NOMO-1 (cell line): Measurements from ENCODE around the gene WSCD2.

Experiments
- DNase-seq, 2 experiments: peaks; one replicate each; lab custom pipeline; 2025; ENCODE audit not compliant: unreplicated experiment in 2 of 2; lab: John Stamatoyannopoulos, UW

WSCD2 gene

DNA sequence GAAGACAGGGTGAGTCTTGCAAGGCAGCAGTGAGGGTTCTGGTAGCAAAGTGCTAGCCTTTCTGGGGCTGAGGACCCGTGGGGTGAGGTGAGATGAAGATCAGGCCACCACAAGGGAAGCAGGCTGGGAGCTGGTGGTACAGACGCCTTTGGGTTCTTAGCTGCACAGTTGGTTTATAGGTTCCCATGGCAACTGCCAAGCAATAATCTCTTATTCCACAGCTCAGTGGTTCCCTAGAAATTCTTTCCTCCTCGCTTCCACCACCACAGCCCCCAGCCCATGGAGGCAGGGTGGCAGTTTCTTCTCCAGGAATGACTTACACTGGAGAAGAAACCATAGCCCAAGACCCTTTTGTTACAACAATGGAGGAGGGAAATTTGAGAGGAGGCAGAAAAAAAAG lies 127.9 kb downstream of the WSCD2 start:
- no peak for DNase-seq

DNA sequence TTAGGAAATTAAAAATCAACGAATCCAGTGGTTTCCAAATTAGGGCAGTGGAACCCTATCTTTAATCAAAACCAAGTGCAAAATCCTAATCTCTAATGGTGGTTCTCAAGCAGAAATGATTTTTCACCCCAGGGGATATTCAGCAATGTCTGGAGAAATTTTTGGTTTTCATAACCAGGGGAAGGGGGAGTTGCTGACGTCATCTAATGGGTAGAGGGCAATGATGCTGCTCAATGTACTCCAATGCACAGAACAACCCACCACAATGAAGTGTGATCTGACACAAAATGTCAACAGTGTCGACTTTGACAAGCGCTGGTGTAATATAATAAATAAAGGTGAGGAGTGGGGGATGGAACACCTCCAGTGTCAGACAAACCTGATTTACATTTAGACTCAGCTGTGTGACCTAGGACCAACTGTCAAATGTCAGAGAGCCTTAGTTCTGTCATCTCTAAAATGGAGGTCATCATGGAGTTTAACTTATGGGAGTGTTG lies 128.6 kb downstream of the WSCD2 start:
- DNase-seq = no peak

DNA sequence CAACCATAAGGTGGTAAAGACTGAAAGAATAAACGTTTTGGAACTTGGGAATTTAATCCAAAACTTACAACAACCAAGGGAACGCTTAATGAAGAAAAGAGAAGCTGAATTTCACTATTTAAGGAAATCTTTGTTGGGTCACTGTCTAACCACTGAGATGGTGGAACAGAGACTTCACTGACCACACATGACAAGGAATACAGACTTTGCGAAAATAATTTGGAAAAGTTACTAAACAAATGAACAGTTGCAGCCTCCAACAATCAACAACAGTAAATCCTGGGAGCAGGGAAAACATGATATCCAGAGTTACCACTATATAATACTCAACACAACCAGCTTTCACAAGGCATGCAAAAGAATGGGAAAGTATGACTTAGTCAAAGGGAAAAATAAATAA lies 131.0 kb downstream of the WSCD2 start:
- no peak for DNase-seq

DNA sequence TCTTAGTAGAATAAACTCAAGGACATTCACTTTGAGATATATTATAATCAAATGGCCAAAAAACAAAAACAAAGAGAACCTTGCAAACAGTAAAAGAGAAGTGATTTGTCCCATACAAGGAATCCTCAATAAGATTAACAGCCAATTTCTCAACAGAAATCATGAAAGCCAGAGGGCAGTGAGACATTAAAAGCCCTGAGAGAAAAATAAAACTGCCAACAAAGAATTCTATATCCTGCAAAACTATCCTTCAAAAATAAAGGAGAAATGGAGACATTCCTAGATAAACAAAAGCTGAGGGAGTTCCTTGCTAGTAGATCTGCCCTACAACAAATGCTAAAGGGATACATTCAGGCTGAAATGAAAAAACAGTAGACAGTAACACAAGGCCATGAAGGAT lies 131.9 kb downstream of the WSCD2 start:
- no peak for DNase-seq

DNA sequence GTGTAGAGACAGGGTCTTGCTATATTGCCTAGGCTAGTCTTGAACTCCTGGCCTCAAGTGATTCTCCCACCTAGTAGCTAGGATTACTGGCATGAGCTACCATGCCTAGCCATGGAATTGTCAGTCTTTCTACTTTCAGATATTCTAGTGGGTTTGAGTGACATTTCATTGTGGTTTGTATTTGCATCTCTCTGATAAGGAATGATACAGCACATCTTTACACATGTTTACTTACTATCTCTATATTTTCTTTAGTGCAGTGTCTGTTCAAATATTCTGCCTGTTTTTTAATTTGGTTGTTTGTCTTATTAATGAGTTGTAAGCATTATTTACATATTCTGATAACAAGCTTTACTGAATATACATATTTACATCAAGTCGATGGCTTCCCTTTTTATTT lies 136.4 kb downstream of the WSCD2 start:
- no peak for DNase-seq

DNA sequence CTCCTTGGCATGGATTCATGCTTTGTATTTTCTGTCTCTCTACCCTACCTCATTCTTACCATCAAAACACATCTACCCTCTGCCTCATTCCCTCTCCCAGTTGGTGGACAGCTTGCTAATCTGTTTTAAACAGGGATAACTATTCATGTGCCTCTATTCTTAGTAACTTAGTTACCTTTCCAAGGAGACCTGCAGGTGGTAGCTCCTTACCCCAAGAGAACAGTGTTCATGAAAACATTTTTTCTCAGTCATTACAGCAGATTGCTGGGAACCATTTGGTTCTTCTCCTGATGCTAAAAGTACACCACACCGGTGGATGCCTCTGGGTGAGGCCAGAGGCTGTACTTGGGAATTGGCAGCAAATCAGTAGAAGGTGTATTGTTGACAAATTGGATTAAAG lies 137.0 kb downstream of the WSCD2 start:
- DNase-seq = no peak

DNA sequence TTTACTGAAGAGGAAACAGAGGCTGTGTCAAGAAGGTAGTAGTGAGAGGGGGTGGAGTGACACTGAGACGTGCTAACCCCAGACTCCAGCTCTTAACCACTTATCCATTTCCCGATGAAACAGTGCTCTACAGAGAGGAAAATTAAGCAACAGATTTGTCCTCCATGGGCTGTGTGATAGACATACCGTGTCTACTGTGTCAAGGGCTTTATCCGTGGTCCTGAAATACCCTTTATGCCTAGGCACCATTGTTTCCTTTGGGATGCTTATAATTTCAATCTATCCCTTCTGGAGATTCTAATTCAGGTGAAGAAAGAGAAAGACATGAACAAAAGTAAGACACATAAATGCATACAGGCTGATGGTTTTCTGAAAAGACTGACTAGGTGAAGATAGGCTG lies 138.4 kb downstream of the WSCD2 start:
- DNase-seq = no peak

DNA sequence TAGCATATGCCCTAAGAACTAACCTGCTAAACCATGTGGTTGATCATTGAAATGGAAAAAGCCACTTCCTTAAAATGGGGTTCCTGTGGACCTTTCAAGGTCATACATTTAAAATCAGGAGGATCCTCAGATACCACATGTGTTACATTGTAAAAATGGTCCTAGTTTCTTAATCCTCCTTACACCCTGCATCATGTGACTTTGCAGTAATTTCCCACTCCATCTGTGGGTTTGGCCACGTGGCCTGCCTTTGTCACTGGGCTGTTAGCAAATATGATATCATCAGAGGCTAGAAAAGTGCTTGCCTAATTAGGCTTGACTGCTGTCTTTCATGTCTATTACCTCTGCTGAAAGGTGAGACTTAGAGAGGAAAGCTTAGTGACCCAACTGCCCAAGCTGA lies 139.3 kb downstream of the WSCD2 start:
- no peak for DNase-seq

DNA sequence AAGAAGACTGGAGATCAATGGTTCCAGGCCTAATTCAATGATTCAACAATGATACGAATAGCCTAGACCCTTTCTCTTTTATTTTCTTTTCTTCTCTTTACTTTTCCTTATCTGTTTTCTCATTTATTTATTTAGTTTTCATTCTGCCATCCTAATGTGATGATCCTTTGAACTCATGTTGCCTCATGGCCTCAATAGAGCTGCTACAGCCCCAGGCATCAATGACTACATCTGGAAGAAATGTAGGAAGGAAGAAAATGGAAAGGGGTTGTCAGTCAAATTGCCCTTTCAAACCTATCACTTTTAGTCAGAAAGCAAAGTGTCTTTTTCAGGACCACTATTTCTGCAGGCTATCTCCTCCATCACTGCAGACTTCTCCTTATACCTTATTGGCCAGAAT lies 140.1 kb downstream of the WSCD2 start:
- no peak for DNase-seq

DNA sequence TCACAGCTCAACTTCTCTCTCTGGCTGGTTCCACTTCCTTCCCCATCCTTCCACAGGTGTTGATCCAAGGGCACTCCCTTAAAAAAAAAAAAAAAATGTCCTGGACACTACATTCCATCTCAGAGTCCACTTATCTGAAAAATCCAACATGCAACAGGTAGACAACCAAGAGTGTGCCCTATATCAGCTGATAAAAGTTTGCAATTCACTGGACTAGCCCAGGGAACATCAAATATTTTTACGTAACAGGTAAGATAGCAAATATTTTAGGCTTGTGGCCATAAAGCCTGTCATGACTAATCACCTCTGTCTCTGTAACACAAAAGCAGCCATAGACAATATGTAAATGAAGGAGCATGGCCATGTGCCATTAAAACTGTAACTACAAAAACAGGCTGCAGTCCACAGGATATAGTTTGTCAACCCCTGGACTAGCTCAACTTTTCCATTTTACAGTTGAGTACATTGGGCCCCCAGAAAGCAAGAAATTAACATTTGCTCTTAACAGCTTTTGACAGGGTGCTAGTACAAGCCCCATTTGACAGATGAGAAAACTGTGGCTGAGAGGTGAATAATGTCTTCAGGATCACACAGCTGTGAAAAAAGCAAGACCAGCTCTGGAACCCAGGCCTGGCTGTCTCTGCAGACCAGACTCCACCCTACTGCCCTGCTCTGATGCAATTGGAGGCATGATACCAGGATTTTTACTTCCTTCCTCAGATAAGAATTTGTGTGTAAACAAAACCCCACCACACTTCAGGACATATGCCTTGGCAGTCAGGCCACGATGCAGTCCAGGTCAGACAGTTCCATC lies 141.2 kb downstream of the WSCD2 start:
- no peak for DNase-seq

DNA sequence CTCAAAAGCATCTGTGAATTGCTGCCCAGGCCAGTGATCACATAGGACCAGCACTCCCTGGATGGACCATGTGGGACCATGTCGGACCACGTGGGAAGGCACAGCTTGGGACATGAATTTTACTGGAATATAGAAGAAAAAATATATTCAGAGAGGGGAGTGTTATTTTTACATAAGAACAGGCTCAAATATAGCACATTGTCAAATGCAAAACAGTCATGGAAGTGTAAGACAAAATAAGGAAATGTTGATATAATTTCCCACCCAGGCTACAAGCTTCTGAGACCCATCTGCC lies 141.7 kb downstream of the WSCD2 start:
- no peak for DNase-seq

DNA sequence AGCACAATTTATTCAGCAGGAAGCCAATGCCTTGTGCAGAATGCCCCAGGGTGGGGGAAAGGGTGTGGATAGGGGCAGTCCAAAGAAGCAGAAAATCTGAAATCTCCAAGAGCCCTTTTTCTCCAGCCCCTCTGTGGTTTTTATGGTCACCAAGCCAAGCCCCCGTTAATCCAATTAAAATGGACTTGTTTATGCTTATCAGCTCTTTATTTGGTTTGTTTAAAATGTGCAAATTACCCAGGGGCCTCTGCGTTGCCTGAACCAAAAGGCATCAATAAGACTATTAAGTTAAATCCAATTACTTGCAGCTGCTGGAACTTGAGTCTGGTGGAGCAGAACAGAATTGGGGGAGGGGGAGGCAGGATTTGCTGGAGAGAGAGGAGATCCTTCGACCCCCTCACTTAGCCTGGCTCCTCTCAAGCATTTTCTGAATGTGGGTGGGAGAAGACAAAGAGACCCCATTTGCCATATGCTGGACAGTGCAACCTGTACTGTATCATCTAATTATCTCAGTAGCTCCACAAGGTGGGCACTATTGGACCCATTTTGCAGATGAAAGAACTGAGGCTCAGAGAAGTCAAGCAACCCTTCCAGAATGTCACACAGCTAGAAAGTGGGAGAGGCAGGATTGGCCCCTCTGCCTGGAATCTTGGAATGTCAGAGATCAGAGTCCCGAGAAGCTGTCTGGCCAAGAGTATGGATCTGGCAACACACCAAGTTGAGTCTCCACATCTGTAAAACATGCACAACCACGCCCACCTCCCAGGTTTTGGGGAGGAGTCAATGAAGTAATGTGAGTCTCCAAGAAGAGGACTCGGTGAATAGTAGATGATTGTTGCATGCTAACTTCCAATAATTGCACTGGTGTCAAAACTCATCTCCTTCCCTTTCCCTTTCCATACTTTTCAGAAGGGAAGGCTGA lies 143.1 kb downstream of the WSCD2 start:
- DNase-seq = no peak

DNA sequence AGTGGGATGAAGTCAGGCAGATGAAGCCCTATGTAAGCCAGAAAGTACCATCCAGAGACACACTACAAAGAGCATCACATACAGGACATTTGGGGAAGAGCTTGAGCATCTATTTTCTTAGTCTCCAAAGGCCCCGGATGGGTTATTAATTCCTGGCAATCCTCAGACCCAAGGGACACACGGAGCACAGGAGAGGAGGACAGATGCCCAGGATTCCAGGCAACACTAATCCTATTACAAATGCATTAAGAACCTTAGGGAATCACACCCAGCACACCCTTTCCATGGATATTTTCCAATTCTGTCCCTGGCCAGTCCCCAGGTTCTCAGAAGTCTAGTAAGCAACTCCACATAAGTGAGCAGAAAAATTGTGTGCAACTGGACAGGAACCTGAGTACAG lies 144.1 kb downstream of the WSCD2 start:
- no peak for DNase-seq

DNA sequence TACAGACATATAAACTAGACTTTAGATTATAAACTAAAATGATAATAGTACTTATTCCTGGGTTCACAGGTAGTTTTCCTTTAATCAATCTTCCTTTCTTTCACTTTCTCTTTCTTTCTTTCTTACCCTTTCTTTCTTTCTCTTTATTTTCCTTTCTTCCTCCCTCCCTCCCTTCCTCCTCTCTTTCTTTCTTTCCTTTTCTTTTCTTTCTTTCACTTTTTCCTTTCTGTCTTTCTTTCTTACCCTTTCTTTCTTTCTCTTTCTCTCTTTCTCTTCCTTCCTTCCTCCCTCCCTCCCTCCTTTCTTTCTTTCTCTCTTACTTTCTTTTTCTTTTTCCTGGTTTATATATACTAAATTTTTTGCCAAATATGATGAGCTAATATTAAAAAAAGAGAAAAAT lies 148.5 kb downstream of the WSCD2 start:
- no peak for DNase-seq

DNA sequence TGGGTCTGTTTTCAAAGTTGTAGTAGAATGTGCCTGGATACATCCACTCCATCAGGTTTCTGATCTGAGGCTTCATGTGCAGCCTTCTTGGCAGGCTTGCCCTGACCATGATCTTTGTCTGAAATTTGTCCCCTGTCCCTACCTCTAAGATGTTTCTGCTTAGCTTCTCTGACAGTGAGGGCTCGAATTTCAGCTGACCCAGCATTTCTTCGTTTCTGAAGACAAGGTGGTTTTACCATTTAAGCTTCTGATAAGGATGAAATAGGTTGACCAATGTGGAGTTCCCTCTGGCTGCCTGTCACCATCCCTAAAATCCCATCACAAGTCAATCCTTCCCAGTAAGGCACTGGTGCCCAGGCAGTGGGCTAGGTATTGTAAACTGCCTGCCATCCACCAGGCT lies 153.1 kb downstream of the WSCD2 start:
- no peak for DNase-seq

DNA sequence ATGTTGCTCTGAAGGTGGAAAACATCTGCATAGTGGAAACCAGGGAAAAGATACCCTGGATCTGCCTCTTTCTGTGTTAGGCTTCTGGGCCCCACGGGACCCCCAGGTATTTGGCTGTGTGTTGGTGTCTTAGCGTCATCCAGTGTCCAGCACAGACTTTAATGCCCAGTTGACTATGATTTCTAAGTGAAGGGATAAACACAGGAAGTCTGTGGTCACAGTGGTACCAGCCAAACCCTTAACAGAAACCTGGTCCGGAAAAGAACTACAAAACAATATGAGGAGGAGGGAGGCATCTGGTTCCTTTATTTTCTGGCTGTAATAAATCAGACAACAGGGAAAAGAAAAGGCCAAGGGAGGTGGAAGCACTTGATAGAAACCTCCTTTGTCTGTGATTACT lies 153.6 kb downstream of the WSCD2 start:
- peak in 1 of 2 experiments; percentile 40 for DNase-seq

DNA sequence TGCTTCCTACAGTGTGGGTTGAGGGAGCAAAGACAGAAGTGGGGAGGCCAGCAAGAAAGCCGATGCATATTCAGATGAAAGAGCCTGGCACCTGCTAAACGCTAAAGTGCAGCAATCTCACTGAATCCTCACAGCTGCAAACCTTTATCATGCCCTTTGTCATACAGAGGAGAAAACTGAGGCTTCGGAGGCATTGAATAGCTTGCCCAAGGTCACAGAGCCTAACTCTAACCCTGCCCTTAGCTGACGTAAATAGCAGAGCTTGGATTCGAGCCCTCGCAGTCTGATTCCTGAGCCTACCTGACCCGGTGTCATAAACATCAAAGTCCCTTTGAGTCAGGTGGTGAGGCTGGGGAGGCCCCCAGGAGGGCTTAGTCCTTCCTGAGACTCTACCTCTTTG lies 155.1 kb downstream of the WSCD2 start:
- no peak for DNase-seq

DNA sequence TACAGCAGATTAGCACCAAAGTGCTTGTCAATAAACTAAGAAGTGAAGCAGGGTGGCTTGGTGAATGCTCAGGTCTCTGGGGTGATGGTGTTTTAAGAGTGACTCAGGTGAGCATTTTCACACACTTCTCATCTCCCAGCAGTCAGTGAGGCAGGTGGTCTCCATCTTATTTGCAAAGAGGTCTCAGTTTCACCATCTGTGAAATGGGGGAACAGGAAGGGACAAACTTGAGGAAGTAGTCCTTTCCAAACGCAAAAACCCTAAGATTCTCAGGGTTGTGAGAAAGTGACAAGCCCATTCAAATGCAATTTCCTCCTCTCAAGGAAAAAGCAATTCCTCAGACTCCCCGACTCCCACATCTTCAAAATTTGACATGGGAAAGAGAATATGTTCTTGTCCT lies 155.9 kb downstream of the WSCD2 start:
- no peak for DNase-seq

DNA sequence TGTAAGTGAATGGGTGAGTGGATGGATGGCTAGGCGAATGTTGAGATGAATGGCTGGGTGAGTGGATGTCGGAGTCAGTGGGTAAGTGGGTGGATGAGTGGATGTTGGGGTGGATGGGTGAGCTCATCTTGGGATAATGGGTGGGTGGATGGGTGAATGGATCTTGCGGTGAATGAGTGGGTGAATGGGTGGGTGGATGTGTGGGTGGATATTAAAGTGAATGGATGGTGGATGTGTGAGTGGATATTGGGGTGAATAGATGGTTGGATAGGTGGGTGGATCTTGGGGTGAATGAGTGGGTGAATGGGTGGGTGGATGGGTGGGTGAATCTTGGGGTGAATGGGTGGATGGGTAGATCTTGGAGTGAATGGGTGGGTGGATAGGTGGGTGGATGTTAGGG lies 158.1 kb downstream of the WSCD2 start:
- DNase-seq = no peak

DNA sequence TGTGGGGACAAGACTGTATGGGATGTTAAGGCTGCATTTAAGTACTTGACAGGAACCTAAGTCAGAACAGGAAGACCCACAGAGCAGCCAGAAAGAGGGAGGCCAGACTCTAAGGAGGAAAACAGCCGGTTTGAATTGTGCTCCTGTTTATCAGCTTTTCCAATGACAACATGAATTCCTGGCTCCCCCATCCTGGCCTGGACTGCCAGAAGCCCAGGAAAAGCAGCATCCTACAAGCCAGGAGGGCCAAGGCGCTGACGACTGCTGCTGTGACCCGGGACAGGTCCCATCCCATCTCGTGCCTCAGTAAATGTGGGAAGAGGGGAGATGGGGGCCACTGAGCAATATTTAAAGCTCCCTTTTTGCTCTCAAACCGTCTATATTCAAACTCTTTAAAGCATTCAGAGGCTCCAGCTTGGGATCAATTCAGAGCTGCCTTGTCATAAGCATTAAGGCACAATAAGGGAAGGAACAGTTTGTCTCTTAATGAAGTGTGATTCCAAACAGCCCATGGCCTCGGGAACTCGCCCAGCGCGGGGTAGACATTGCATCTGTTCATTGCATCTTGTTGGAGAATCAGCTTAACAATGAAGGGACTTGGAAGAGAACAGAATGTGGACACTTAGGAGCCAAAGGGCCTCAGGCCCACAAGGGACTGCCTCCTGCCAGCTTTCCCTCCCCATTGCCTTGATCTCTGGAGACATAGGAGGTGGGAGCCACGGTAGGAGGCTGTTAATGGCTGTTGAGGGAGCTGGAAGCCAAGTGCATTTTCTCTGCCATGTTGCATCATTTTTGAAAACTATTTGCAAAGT lies 160.5 kb downstream of the WSCD2 start:
- no peak for DNase-seq

DNA sequence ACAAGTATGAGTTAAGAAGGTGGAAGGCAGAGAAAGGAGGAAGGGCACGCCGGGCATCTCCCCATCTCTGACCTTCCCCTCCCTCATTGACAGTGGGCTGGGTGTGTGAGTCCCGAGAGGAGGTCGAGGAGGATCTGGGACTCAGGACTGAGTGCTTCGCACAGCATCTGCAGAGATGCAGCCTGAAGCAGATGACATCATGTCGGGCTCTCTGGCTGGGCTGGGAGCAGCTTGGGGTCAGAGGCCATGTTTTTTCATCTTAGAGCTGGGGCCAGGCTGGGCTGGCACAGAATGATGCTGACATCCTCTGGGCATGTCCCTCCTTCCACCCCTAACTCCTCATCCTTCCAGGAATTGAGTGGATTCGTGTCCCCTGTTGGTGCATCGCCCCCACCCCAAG lies 166.6 kb downstream of the WSCD2 start:
- DNase-seq = no peak
